BLaER1 treated with 17β-estradiol and CSF1 and Interleukin-3, amounts not matched to agents 10 nM and 100 nM (cell line): ENCODE results near the gene CCDC144A.
"Not testable (repeated sequence)": the region's sequence is repeated elsewhere in the genome, so short reads cannot be mapped to it uniquely, and the experiment has no call there.

ENCODE experiments used
- H3K27ac ChIP-seq, 11 experiments: shearing (Covaris generic); formaldehyde crosslinking; 2 replicates each; pipeline ENCODE4 v1.8.1; 2022
- H3K27me3 ChIP-seq, 11 experiments: shearing (Covaris generic); formaldehyde crosslinking; 2 replicates each; pipeline ENCODE4 v1.8.1; 2022
- H3K36me3 ChIP-seq, 11 experiments: shearing (Covaris generic); formaldehyde crosslinking; 2 replicates each; pipeline ENCODE4 v1.8.1; 2022
- H3K4me1 ChIP-seq, 10 experiments: shearing (Covaris generic); formaldehyde crosslinking; 2 replicates each; pipeline ENCODE4 v1.8.1; 2022
- H3K4me2 ChIP-seq, 11 experiments: shearing (Covaris generic); formaldehyde crosslinking; 2 replicates each; pipeline ENCODE4 v1.8.1; 2022
- H3K4me3 ChIP-seq, 10 experiments: shearing (Covaris generic); formaldehyde crosslinking; 2 replicates each; pipeline ENCODE4 v1.8.1; 2022
- H3K9ac ChIP-seq, 11 experiments: shearing (Covaris generic); formaldehyde crosslinking; 2 replicates each; pipeline ENCODE4 v1.8.1; 2022
- H3K9me3 ChIP-seq, 11 experiments: shearing (Covaris generic); formaldehyde crosslinking; replicated peaks in 1 of 11; 2 replicates each; pipeline ENCODE4 v1.8.1; 2022
- H4K20me1 ChIP-seq, 11 experiments: shearing (Covaris generic); formaldehyde crosslinking; 2 replicates each; pipeline ENCODE4 v1.8.1; 2022

Gene CCDC144A

DNA sequence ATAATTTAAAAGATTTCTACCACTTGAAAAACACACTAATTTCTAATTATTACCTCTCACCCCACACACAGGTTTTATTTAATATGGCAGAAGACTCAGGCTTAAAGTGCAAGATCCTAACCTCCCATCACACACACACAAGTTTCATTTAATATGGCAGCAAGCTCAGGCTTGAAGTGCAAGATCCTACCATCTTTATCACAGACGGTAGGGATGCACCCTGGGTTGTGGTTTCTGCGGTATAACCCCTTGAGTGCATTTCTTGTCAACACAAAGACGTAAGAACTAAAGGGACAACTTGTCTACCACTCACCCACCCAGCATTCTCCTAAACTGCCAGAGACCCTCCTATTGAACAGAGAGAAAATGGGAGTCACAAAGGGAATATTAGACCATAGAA, 68.1 kb downstream of the CCDC144A start:
- H3K27ac ChIP-seq, H3K36me3 ChIP-seq, H3K4me3 ChIP-seq, H3K4me2 ChIP-seq, H3K4me1 ChIP-seq, H3K9ac ChIP-seq, H4K20me1 ChIP-seq, H3K27me3 ChIP-seq: not testable (repeated sequence)
- H3K9me3 ChIP-seq, result peaks cover 4 to 14% (median 8%) of the 10 kb centered on the region in 11 experiments; a peak in 18 of 22 replicates

DNA sequence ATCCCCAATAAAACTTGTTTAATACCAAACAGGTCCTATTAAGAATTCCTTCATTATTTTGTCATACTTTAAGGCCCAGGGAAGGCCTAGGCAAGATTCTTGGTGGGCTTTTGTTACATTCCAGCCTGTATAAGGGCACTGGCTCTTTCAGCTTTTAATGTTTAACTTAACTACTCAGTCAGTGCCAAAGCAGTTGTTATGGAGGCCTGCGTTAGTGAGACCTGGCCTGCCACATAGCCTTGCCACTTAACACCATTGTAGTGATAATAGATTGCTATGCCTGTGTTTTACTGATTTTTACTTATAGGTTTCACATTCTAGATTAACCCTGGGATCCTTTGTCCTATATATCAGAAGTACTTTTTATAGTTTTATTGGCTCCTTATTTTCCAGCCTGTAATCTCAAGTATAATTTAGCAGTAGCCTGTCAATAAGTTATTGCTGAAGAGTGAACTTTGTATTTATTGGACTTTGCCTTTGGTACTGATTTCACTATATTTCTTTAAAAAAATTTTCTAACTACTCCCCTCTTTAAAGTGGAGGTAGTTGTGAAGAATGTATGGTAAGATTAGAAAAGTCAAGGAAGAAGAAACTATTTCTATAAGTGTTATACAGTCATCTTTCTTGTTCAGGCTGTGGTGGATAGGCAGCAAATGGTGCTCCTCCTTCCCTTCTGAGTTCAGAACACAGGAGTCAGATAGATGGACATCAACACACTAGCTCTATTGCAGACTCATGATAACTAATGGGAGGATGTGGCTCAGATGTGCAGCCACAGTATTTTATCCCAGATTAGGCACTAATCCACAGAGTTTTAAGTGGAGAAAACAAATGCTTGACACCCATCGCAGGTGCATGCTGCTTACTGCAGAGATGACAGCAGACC, 78.5 kb downstream of the CCDC144A start:
- H3K27ac ChIP-seq, H3K9me3 ChIP-seq, H3K27me3 ChIP-seq, H3K4me3 ChIP-seq, H3K36me3 ChIP-seq, H3K4me2 ChIP-seq, H3K9ac ChIP-seq, H3K4me1 ChIP-seq, H4K20me1 ChIP-seq: not testable (repeated sequence)

- H3K4me1 ChIP-seq, H3K36me3 ChIP-seq, H3K9ac ChIP-seq, H3K9me3 ChIP-seq, H3K4me2 ChIP-seq, H3K27ac ChIP-seq, H3K27me3 ChIP-seq, H3K4me3 ChIP-seq, H4K20me1 ChIP-seq: not testable (repeated sequence)
Observed at GRCh38 chr17:16772394-16773145, 82.5 kb downstream of the CCDC144A start.

DNA sequence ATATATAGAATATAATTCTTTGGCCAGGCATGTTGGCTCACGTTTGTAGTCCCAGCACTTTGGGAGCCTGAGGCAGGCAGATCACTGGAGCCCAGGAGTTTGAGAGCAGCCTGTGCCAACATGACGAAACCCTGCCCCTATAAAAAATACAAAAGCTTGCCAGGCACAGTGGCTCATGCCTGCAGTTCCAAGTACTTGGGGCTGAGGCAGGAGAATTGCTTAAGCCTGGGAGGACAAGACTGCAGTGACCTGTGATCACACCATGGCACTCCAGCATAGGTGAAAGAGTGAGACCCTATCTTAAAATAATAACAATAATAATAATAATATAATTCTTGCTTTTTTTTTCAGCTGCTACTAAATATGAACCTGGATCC, 83.1 kb downstream of the CCDC144A start:
- not testable (repeated sequence) for H4K20me1 ChIP-seq, H3K4me3 ChIP-seq, H3K27me3 ChIP-seq, H3K9me3 ChIP-seq, H3K27ac ChIP-seq, H3K36me3 ChIP-seq, H3K4me1 ChIP-seq, H3K4me2 ChIP-seq, H3K9ac ChIP-seq

DNA sequence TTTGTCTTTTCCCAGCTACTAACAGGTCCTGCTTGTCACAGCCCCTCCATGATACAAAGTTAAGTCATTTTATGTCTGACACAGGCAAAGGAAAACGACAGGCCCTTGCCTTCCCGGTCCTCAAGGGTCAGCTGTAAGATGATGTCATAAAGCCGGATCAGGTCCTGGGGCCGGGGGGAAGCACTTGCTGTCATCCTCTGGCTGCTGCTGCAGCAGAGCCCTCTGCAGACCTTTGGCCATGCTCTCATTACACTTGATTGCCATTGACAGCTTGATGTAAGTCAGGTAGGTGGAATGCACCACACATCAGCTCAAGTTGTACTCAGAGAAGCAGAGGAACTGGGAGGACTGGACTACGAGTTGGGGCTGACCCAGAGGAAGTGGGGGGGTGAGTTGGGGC, 97.8 kb downstream of the CCDC144A start:
- H3K27me3 ChIP-seq, H3K27ac ChIP-seq, H4K20me1 ChIP-seq, H3K4me1 ChIP-seq, H3K36me3 ChIP-seq, H3K4me2 ChIP-seq, H3K4me3 ChIP-seq, H3K9me3 ChIP-seq, H3K9ac ChIP-seq: not testable (repeated sequence)

GRCh38 chr17:16788889-16789536, 99.0 kb downstream of the CCDC144A start:
- H3K9ac ChIP-seq, H3K9me3 ChIP-seq, H4K20me1 ChIP-seq, H3K27ac ChIP-seq, H3K27me3 ChIP-seq, H3K4me3 ChIP-seq, H3K4me2 ChIP-seq, H3K36me3 ChIP-seq, H3K4me1 ChIP-seq: not testable (repeated sequence)

GRCh38 chr17:16789622-16790021, 99.6 kb downstream of the CCDC144A start:
- not testable (repeated sequence) for H3K4me3 ChIP-seq, H3K9ac ChIP-seq, H3K4me2 ChIP-seq, H3K27ac ChIP-seq, H3K27me3 ChIP-seq, H3K9me3 ChIP-seq, H3K4me1 ChIP-seq, H4K20me1 ChIP-seq, H3K36me3 ChIP-seq

GRCh38 chr17:16790313-16790871, 100.4 kb downstream of the CCDC144A start:
- H3K4me2 ChIP-seq, H3K27ac ChIP-seq, H3K4me3 ChIP-seq, H3K36me3 ChIP-seq, H3K4me1 ChIP-seq, H4K20me1 ChIP-seq, H3K9ac ChIP-seq, H3K9me3 ChIP-seq, H3K27me3 ChIP-seq: not testable (repeated sequence)

- not testable (repeated sequence) for H3K27me3 ChIP-seq, H3K9me3 ChIP-seq, H4K20me1 ChIP-seq, H3K4me1 ChIP-seq, H3K27ac ChIP-seq, H3K9ac ChIP-seq, H3K4me3 ChIP-seq, H3K36me3 ChIP-seq
- H3K4me2 ChIP-seq, result peak overlapping the region in 5 of 11 experiments; percentile 20 to 51 (median 32); a peak in 5 of 22 replicates
Observed at GRCh38 chr17:16794215-16794614, 104.2 kb downstream of the CCDC144A start.

DNA sequence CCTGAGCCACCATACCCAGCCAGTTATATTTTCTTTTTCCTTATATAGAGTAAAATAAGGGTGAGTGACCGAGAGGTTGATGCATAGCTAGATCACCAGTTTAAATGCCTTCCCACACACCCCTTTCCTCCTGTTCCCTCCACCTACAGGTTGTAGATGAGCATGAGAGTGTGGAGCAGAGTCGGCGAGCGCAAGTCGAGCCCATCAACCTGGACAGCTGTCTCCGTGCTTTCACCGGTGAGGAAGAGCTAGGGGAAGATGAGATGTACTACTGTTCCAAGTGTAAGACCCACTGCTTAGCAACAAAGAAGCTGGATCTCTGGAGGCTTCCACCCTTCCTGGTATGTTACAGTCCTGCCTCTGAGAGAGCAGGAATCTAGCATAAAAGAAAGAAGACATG, 105.9 kb downstream of the CCDC144A start:
- H3K36me3 ChIP-seq, H3K27ac ChIP-seq, H3K4me3 ChIP-seq, H3K4me1 ChIP-seq, H3K27me3 ChIP-seq, H3K9ac ChIP-seq, H4K20me1 ChIP-seq, H3K4me2 ChIP-seq, H3K9me3 ChIP-seq: not testable (repeated sequence)

- H3K36me3 ChIP-seq, H3K9ac ChIP-seq, H3K27me3 ChIP-seq, H3K9me3 ChIP-seq, H4K20me1 ChIP-seq, H3K4me3 ChIP-seq, H3K4me2 ChIP-seq, H3K27ac ChIP-seq, H3K4me1 ChIP-seq: not testable (repeated sequence)
Observed at GRCh38 chr17:16804851-16805250, 114.8 kb downstream of the CCDC144A start.

- not testable (repeated sequence) for H3K9ac ChIP-seq, H4K20me1 ChIP-seq, H3K9me3 ChIP-seq, H3K4me2 ChIP-seq, H3K27me3 ChIP-seq, H3K4me3 ChIP-seq, H3K36me3 ChIP-seq, H3K4me1 ChIP-seq, H3K27ac ChIP-seq
Observed at GRCh38 chr17:16806599-16806998, 116.6 kb downstream of the CCDC144A start.

GRCh38 chr17:16807620-16808019, 117.6 kb downstream of the CCDC144A start:
- H3K4me1 ChIP-seq, H3K27ac ChIP-seq, H3K9me3 ChIP-seq, H3K36me3 ChIP-seq, H4K20me1 ChIP-seq, H3K27me3 ChIP-seq, H3K4me2 ChIP-seq, H3K9ac ChIP-seq, H3K4me3 ChIP-seq: not testable (repeated sequence)

- not testable (repeated sequence) for H3K27ac ChIP-seq, H3K4me2 ChIP-seq, H4K20me1 ChIP-seq, H3K36me3 ChIP-seq, H3K27me3 ChIP-seq, H3K9ac ChIP-seq, H3K9me3 ChIP-seq, H3K4me3 ChIP-seq
- H3K4me1 ChIP-seq, result peaks cover 0 to 12% (median 9%) of the 10 kb centered on the region in 10 experiments; a peak in 16 of 20 replicates
Observed at GRCh38 chr17:16810236-16810635, 120.2 kb downstream of the CCDC144A start.
